HG02623 (cell line): Measurements from ENCODE around the gene TCF7.

ENCODE experiments used
- ATAC-seq: cut with Tn5 transposase; IDR thresholded peaks from one replicate; pipeline ENCODE4 v1.9.1; 2021; ENCODE audit warnings: moderate library complexity; ENCODE audit not compliant: unreplicated experiment

TCF7 gene

DNA sequence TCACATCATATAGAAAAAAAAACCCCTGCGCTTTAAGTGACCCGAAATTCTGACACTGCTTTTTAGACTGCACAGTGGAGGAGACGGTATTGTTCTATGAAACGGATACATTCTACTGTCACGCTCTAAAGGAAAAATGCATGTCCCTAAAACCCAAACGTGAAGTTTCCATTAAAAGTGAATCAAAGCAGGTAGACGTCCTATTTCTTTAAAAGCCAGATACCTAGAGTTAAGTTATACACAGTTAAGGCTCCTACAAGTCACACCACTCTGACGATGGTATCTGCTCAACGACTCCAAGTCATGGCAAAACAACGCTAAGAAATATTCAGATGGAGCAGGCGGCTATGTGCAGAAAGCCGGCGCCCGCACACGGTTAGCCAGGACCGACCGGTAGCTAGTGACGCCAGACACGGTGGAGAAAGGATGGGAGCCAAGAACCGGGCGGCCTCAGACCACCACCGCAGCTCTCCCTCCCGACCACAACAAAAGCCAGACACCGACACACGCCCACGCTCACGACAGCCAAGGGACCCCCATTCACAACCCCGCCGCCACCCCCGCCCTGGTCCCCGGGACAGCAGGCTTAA lies 61.5 kb downstream of the TCF7 start:
- ATAC-seq, result peak; percentile 14

DNA sequence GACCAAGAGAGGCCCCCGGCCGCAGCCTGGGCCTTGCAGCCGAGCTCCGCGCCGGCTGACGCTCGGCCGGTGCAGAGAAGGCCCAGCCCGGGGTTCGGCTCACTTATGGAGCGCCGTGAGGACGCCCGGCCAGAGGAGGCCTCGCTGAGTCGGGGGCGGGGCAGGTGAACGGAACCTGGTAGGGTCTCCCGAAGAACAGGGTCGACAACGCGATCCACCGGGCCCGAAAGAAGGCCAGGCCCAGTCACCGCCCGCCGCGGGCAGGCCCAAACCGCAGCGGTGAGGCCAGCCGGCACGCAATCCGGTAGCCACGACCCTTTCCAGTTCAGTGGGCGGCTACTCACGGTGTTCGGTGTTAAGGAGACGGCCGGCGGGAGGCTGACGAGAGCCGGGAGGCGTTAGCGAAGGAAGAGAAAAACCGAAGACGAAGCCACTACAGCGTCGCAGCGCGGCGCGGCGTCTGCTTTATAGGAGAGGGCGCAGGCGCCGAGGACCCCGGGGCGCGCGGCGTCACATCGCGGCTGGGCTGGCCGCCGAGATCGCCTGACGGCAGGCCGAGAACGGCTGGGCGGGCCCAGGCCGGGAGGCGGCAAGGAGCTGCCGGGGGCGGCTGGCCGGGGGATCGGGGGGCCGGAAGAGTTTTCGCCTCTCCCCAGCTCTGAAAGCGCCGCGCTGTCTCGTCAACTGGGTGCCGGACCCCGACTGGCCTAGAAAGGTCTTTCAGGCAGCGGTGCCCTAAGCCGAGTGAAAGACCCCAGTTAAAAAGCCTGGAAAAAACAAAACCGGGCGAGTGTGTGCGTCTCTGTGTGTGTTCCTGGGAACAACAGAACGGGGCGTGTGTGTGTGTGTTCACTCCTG lies 62.3 kb downstream of the TCF7 start, which contains the start of gene SKP1:
Gene SKP1 (minus strand): TSS at position 440 of the 858 bp plus-strand sequence. CDS start 2,928 bp downstream, outside the sequence.
- peak; percentile 78 for ATAC-seq

DNA sequence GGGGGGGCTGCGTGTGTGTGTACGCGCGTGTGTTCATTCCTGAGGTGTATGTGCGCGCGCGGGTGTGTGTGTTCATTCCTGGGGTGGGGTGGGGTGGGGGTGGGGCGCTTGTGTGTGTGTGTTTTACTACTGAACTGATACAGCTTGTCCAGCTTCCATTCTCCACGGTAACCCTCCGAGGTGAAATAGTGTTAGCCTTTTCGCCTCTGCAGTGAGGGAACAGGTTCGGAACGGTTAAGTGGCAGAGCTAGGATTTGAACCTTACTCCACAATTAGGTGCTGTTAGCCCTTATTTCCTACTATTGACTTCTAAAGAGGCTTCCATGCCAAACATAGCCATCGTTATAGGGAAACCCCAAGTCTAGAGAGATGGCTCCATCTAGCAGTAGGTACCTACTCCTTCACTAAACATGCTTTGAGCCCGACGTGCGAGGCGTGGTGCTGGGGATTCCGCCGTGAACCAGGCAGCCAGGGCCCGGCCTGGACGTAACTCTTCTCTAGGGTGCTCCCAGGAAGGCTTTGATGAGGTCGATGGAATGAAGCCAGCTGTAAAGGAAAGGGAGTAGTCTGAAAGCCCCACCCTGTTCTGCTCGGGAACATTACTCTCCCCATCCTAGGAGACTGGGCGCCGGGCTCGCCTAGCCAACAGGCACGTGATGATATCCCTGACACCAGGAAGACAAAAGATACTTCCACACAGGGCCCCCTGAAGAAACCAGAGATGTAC lies 63.1 kb downstream of the TCF7 start:
- no peak for ATAC-seq

DNA sequence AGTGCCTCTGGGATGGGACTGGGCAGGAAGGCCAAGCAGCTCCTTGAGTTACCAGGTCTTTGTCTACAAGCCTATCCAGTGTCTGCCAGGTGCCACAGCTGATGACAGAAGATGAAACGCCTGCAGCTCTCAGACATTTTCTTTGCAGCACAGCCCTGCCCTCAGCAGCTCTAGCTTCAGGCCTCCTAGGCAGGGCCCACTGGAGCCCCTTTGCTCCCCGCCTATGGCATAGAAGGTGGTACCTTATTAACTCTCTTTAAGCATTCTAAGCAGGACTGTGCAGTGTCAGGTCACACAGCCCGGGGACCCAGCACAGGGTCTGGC lies 63.6 kb downstream of the TCF7 start:
- ATAC-seq, result no peak

DNA sequence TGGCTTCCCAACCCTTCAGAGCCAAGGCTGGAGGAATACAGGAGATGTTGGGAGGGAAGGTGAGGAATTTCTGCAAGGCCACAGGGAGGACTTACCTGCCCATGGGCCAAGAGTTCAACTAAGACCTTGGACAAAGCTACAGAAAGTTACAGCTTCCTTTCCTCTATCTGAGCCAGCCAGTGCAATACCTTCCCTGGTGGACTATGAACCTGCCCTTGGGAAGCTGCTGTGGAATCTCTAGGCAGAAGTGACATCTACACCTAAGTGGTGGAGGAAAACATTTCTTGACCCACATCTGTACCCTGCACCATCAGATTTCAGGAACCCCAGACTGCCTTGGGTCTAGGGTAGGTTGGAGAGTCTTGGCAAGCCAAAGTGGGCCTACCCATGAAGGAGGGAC lies 69.0 kb downstream of the TCF7 start:
- no peak for ATAC-seq

DNA sequence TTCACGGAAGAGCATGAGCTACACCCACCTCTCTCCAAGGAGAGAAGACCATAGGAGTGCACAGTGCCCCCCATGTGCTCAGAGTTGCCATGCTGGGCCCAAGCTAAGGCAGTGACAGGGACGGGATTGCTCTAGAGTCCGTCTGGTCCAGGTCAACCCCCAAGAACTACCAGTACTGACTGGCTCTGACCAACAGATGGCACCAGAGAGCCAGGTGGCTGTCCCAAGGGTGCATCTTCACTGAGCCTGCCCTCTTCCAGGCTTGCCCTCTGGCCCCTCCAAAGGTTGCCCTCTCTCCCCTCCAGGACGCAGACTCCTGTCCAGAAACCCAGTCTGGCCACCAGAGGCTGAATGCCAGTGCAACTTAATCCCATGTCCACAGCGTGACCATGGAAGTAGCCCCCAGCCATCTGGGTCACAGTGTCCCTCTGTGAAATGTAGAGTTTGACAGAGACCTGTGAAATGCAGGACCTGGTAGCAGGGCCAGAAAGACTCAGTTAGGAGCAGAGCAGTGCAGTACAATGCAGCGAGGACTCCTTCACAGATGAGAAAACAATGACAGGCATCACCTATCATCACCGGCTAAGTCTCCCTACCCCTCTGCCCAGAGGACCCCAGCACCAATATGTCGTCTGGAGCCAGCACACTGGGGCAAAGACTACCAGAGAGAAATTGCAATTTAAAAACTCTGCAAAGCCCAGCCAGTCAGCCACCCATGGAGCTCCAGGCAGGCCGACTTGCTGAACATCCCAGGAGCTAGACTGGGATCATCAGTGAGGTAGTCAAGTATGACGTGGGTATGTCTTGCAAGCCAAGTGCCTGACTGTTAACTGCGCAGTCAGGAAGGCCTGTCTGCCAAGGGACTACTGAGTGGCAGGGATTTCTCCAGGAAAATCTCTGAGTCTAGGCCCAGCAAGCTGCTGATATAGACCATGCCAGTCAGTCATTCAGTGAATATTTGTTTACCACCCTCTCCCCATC lies 70.0 kb downstream of the TCF7 start:
- ATAC-seq, result peak; percentile 61

DNA sequence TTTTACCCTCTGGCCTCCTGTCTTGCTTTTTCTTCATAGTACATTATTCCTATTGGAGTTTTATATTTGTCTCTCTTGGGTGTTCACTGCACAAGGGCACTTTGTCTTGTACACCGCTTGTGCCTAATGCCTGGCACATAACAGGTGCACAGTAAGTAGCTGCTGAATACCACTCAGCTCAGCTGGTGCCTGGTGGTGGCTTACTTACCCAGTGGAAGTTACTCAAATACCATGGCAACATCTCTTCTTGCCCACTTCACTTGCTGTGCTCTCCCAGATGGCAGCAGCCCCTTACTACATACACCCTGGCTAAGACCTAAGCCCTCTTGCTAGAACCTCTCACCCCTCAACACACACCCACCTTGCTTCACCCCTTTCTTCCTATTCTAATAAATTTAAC lies 73.6 kb downstream of the TCF7 start:
- no peak for ATAC-seq

DNA sequence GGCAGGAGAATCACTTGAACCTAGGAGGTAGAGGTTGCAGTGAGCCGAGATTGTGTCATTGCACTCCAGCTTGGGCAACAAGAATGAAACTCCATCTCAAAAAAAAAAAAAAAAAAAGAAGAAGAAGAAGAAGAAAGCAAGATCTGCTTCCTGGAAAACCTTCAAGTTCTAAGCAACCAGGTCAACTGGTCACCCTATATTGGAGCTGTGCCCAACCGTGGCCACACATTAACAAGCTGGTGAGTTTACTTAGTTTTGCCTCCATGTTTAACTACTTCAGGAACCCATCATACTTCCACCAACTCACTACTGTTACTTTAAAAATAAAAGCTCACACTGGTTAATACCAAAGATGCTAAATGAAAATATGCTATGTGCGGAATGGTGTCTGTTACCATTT lies 74.5 kb downstream of the TCF7 start:
- ATAC-seq, result no peak

DNA sequence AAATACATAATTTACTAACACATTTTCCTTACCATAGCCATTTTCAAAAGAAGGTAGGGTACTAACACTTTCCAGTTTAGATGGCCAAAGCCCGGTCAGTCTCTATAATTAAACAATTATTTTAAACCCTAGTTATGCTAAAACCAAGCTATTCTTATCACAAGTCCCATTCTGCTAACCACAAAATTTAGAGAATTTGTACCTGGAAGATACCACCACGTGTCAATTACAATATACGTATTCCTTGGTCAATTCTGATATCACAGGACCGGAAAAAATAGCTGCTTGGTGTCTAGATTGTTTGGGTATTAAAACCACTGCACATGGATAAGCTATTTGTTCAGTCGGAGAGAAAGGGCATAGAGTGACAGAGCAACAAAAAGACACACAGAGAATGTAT lies 81.2 kb downstream of the TCF7 start:
- no peak for ATAC-seq
